HepG2 (cell line): Measurements from ENCODE around the gene PPP1R12C.

Source experiments
- EHMT2 ChIP-seq: fragments of 200-600 bp; sonication (generic); IDR thresholded peaks from 2 replicates; pipeline ENCODE4 v1.7.0; 2017; ENCODE audit warnings: antibody characterized with exemption, low read depth, low read length, borderline replicate concordance
- IRF1 ChIP-seq: sonication (generic); formaldehyde crosslinking; IDR thresholded peaks from 2 replicates; pipeline ENCODE4 v1.4.0; 2020; ENCODE audit warnings: low read depth, mild to moderate bottlenecking, missing genetic modification reagents
- STAT5B ChIP-seq: sonication (generic); formaldehyde crosslinking; IDR thresholded peaks from 2 replicates; pipeline ENCODE4 v1.4.0; 2020; ENCODE audit warnings: missing genetic modification reagents

GRCh38 chr19:55111238-55111831 lies 6.1 kb downstream of the PPP1R12C start:
- TF ChIP-seq IRF1 (CRISPR knock-in tag) (no peak), EHMT2 (no peak), STAT5B (CRISPR knock-in tag) (no peak)
